ENCODE data around the gene MYO1C. TPM values are rescaled to one million over a fixed set of nuclear protein-coding genes. Genes with fewer than 3 reads are reported as not detected.

Gene MYO1C
- total and polyA plus RNA-seq, 9 of the 15 experiments (the other 6 are each of a cell fraction or from before 2014, with no cell fraction given) = 0.46 to 32.5 (median 11.6) TPM

GRCh38 chr17:1447052-1447451 is 45.4 kb downstream of the MYO1C start:
- no peaks in the 10 kb centered on the region for H3K9me3 ChIP-seq (replicated peaks; ENCODE audit: control insufficient read depth, insufficient read depth, low read depth, low read length)
- H3K4me2 ChIP-seq (ENCODE audit: insufficient read depth, low read length) = no peak overlapping the region
- BruUV-seq (replicated peaks) = no TSS peak
- ChIA-PET POLR2A (interaction anchor here (1.1 kb wide), 1 partner anchor 9 kb away, joined by 4 read pairs; the partner anchor contains the start of gene CRK), CTCF (ENCODE audit: low intra/inter-chr PET ratio) (no interaction called here)
- TF ChIP-seq CREM (IDR thresholded peaks at IDR 0.05; ENCODE audit: low read depth) = no peak
- no peaks in the 10 kb centered on the region for H3K27me3 ChIP-seq (ENCODE audit: control insufficient read depth in 2 of 2, insufficient read depth in 2 of 2, low read length in 2 of 2)
- ATAC-seq = no peak
- no peaks in the 10 kb centered on the region; a peak in 1 of 5 replicates for H3K4me1 ChIP-seq (replicated peaks in 1 of 2; ENCODE audit: control insufficient read depth in 2 of 2, insufficient read depth in 2 of 2, low read length in 2 of 2)
- peaks cover 26% of the 10 kb centered on the region; the same call in 2 of the 3 replicates for H3K36me3 ChIP-seq (ENCODE audit: control insufficient read depth, insufficient read depth, low read length)
- no peak for DNase-seq (ENCODE audit: extremely low read depth in 1 of 4, low spot score in 3 of 4)
- WGBS (ENCODE audit: insufficient coverage, low coverage, missing lambda C conversion rate) = 78% methylated on average over 6 of the region's 7 CpGs
- H2AFZ ChIP-seq (ENCODE audit: low read depth, low read length) = no peak overlapping the region
- H3K9ac ChIP-seq (ENCODE audit: insufficient read depth in 1 of 2, low read depth in 2 of 2, low read length in 2 of 2) = no peak overlapping the region
- H4K20me1 ChIP-seq (replicated peaks; ENCODE audit: control insufficient read depth, insufficient read depth, low read length) = peaks cover 4% of the 10 kb centered on the region; the same call in 1 of the 2 replicates
- H3K9me1 ChIP-seq (ENCODE audit: control insufficient read depth, insufficient read depth, low read length) = no peaks in the 10 kb centered on the region
- no peak overlapping the region for H3K27ac ChIP-seq (ENCODE audit: extremely low read depth, low read depth, low read length)
- no peak overlapping the region for H3K4me3 ChIP-seq
- no peak for FAIRE-seq
- peaks cover 75% of the 10 kb centered on the region for H3K79me2 ChIP-seq (ENCODE audit: control insufficient read depth, insufficient read depth, low read length)
- in situ Hi-C loops (cut with MboI) = no loop called here
- intact Hi-C loops (cut with micrococcal nuclease) = no loop called here

GRCh38 chr17:1446201-1446600 is 46.3 kb downstream of the MYO1C start:
- peaks cover 4% of the 10 kb centered on the region; the same call in 1 of the 2 replicates for H4K20me1 ChIP-seq (replicated peaks; ENCODE audit: control insufficient read depth, insufficient read depth, low read length)
- DNase-seq (ENCODE audit: extremely low read depth in 1 of 4, low spot score in 3 of 4) = no peak
- H3K4me1 ChIP-seq (replicated peaks in 1 of 2; ENCODE audit: control insufficient read depth in 2 of 2, insufficient read depth in 2 of 2, low read length in 2 of 2) = no peaks in the 10 kb centered on the region; a peak in 1 of 5 replicates
- H3K27me3 ChIP-seq (ENCODE audit: control insufficient read depth in 2 of 2, insufficient read depth in 2 of 2, low read length in 2 of 2) = no peaks in the 10 kb centered on the region
- BruUV-seq (replicated peaks) = no TSS peak
- no peak overlapping the region for H3K4me3 ChIP-seq
- ATAC-seq = no peak
- no peak overlapping the region for H2AFZ ChIP-seq (ENCODE audit: low read depth, low read length)
- no peaks in the 10 kb centered on the region for H3K9me1 ChIP-seq (ENCODE audit: control insufficient read depth, insufficient read depth, low read length)
- intact Hi-C loops (cut with micrococcal nuclease) (no loop called here), in situ Hi-C loops (cut with MboI) (no loop called here)
- no peak for FAIRE-seq
- ChIA-PET CTCF (ENCODE audit: low intra/inter-chr PET ratio) (no interaction called here), POLR2A (interaction anchor here (0.7 to 1.1 kb wide), 2 partner anchors 10 to 12 kb away, joined by 3 to 4 read pairs; partner anchors contain the start of gene CRK)
- H3K9ac ChIP-seq (ENCODE audit: insufficient read depth in 1 of 2, low read depth in 2 of 2, low read length in 2 of 2) = no peak overlapping the region
- 85% methylated on average over 7 of the region's 12 CpGs for WGBS (ENCODE audit: insufficient coverage, low coverage, missing lambda C conversion rate)
- H3K79me2 ChIP-seq (ENCODE audit: control insufficient read depth, insufficient read depth, low read length) = peaks cover 68% of the 10 kb centered on the region
- no peak overlapping the region for H3K4me2 ChIP-seq (ENCODE audit: insufficient read depth, low read length)
- no peaks in the 10 kb centered on the region for H3K9me3 ChIP-seq (replicated peaks; ENCODE audit: control insufficient read depth, insufficient read depth, low read depth, low read length)
- peaks cover 22% of the 10 kb centered on the region; the same call in 1 of the 3 replicates for H3K36me3 ChIP-seq (ENCODE audit: control insufficient read depth, insufficient read depth, low read length)
- no peak overlapping the region for H3K27ac ChIP-seq (ENCODE audit: extremely low read depth, low read depth, low read length)
- TF ChIP-seq ZNF184 (CRISPR knock-in tag; IDR thresholded peaks at IDR 0.05) = no peak
- TF ChIP-seq ZNF311 (CRISPR knock-in tag; IDR thresholded peaks at IDR 0.05) = no peak
- no peak for TF ChIP-seq KHSRP (IDR thresholded peaks at IDR 0.05)
- TF ChIP-seq E2F5 (CRISPR knock-in tag; IDR thresholded peaks at IDR 0.05) = no peak
- TF ChIP-seq YBX1 (IDR thresholded peaks at IDR 0.05) = no peak
- TF ChIP-seq GATAD2A (IDR thresholded peaks at IDR 0.05) = no peak
- no peak for TF ChIP-seq JUNB (CRISPR knock-in tag; conservative IDR thresholded peaks at IDR 0.05)
- no peak for TF ChIP-seq ZNF764 (CRISPR knock-in tag; IDR thresholded peaks at IDR 0.05; ENCODE audit: low read depth)
- TF ChIP-seq CREB3 (tag; conservative IDR thresholded peaks at IDR 0.05; ENCODE audit: low read depth) = no peak
- TF ChIP-seq ZNF75A (CRISPR knock-in tag; IDR thresholded peaks at IDR 0.05) = no peak
- TF ChIP-seq SMAD2 (IDR thresholded peaks at IDR 0.05; ENCODE audit: low read depth, low read length) = no peak
- no peak for TF ChIP-seq TBL1XR1 (IDR thresholded peaks at IDR 0.05; ENCODE audit: low read length in 2 of 2)
- TF ChIP-seq NFIC (IDR thresholded peaks at IDR 0.05) = no peak
- no peak for TF ChIP-seq TEAD2 (tag; IDR thresholded peaks at IDR 0.05)
- no peak for TF ChIP-seq ZNF124 (CRISPR knock-in tag; IDR thresholded peaks at IDR 0.05)
- TF ChIP-seq MYNN (IDR thresholded peaks at IDR 0.05) = no peak
- TF ChIP-seq MYNN (CRISPR knock-in tag; IDR thresholded peaks at IDR 0.05) = no peak
- TF ChIP-seq BRD4 (IDR thresholded peaks at IDR 0.05) = no peak
